T-helper 1 cell treated with Interleukin-12 subunit alpha and Interleukin-12 subunit beta and Interleukin-4 antibody, amounts not matched to agents 30 μg/mL and 1 μg/mL, for 36 hours (primary cell): ENCODE measurements around the gene C11orf52.
A peak's percentile ranks its signal among the peaks of the same experiment; 100 is the strongest.

Experiments
- H3K27ac Mint-ChIP-seq: one replicate; pipeline ENCODE4 v1.8.0; 2021; ENCODE audit warnings: mild to moderate bottlenecking, mixed read lengths
- H3K27me3 Mint-ChIP-seq: one replicate; pipeline ENCODE4 v1.8.0; 2021; ENCODE audit warnings: low read depth, mixed read lengths
- H3K36me3 Mint-ChIP-seq: one replicate; pipeline ENCODE4 v1.8.0; 2021; ENCODE audit warnings: low read depth, mixed read lengths
- H3K4me1 Mint-ChIP-seq: one replicate; pipeline ENCODE4 v1.8.0; 2021; ENCODE audit warnings: low read depth, mixed read lengths
- H3K4me3 Mint-ChIP-seq: one replicate; pipeline ENCODE4 v1.8.0; 2021; ENCODE audit warnings: mild to moderate bottlenecking, moderate library complexity, mixed read lengths
- H3K9me3 Mint-ChIP-seq: one replicate; pipeline ENCODE4 v1.8.0; 2021; ENCODE audit warnings: mixed read lengths

Gene C11orf52

DNA sequence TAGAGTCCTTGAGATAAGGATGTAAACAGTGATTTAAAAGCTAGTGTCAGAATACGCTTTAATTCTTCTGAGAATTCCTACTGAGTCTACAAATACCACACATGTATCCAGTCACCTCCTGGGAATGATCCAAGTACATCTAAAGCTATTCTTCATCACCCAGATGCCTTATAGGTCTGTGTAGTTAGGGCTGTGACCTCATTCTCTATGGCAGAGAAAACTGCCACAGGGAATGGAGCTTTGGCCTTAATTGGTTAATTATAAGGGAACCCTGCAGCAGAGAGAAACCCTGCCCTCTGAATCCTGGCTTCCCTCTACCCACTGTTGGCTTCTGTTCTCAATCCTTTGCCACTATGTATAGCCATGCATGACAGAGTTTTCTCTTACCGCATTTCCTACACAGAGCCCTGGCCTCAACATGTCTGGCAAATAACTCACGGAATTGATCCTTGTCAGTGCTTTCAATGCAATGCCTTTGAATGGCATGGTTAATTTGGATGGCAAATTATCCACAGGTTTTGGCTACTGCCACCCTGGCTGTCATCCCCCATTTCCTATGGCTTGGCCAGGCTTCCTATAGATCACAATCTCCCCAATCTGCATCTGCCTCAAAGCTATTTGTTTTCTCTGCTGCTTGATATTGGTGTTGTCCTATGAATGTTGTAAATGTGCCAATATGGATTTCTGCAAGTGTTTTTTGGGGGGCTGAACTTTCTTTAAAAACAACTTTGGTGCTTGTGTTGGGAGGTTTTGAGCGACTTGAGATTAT lies 21.3 kb downstream of the C11orf52 start:
- Mint-ChIP-seq H3K27ac (no peak overlapping the region), H3K4me3 (no peak overlapping the region), H3K27me3 (no peaks in the 10 kb centered on the region), H3K9me3 (no peaks in the 10 kb centered on the region), H3K4me1 (peaks cover 47% of the 10 kb centered on the region), H3K36me3 (peaks cover 4% of the 10 kb centered on the region)

DNA sequence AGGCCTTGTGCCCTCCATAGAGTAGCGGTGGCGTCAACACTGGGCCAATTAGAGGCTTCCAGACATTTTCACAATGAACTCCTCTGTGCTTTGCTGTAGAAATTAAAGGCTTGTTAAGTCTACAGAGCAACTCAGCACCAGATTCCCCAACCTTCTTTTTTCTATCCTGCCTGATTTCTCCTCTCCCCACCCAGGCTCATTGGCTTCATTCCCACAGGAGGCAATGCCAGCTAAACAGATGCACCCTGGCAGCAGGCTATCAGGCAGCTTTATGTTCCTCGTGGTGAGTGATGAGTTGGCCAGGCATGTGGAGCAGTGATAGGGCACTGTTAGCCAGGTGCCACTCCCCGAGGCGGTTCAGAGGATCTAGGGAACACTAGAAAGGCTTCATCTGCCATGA lies 23.2 kb downstream of the C11orf52 start:
- Mint-ChIP-seq H3K4me1 (peaks cover 34% of the 10 kb centered on the region), H3K27ac (no peak overlapping the region), H3K4me3 (no peak overlapping the region), H3K36me3 (peaks cover 5% of the 10 kb centered on the region), H3K9me3 (no peaks in the 10 kb centered on the region), H3K27me3 (no peaks in the 10 kb centered on the region)

DNA sequence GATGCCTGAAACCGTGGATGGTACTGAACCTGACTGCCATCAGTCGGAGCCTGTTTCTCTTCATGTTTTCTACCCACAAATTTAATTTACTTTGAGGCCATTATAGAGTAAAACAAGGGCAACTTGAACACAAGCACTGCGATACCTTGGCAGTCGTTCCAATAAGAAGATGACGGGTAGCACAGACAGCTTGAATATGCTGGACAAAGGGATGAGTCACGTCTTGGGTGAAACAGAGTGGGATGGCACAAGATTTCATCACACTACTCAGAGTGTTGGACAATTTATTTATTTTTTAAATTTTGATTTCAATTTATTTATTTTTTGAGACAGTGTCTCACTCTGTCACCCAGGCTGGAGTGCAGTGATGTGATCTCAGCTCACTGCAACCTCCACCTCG lies 24.1 kb downstream of the C11orf52 start:
- H3K27ac Mint-ChIP-seq = no peak overlapping the region
- no peak overlapping the region for H3K4me3 Mint-ChIP-seq
- peaks cover 5% of the 10 kb centered on the region for H3K36me3 Mint-ChIP-seq
- H3K27me3 Mint-ChIP-seq = no peaks in the 10 kb centered on the region
- no peaks in the 10 kb centered on the region for H3K9me3 Mint-ChIP-seq
- peaks cover 29% of the 10 kb centered on the region for H3K4me1 Mint-ChIP-seq

- no peak overlapping the region for H3K4me3 Mint-ChIP-seq
- peak overlapping the region; percentile 79 for H3K27ac Mint-ChIP-seq
- peaks cover 5% of the 10 kb centered on the region for H3K36me3 Mint-ChIP-seq
- H3K9me3 Mint-ChIP-seq = no peaks in the 10 kb centered on the region
- H3K27me3 Mint-ChIP-seq = no peaks in the 10 kb centered on the region
- peaks cover 17% of the 10 kb centered on the region for H3K4me1 Mint-ChIP-seq
Observed at GRCh38 chr11:111944139-111944538, 25.4 kb downstream of the C11orf52 start.

DNA sequence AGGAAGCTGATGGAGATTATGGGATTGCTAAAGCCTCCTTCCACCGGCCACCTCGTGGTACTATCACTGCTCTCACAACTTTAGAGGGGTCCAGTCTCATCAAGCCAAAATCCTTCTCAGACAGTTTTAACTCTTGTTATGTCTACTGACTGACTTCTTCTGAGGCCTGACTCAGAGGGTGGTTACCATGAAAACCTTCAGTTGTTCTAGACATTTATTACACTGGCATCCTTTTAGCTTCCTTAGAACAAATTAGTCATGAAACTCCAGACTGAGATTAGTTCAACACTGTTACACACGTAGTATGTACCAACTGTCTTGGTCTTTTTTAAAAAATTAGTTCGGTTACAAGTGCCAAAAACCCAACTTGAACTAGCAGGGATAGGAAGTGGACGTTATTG lies 25.9 kb downstream of the C11orf52 start:
- Mint-ChIP-seq H3K4me3 (no peak overlapping the region), H3K27me3 (no peaks in the 10 kb centered on the region), H3K27ac (peak overlapping the region; percentile 79), H3K9me3 (no peaks in the 10 kb centered on the region), H3K4me1 (peaks cover 20% of the 10 kb centered on the region), H3K36me3 (peaks cover 5% of the 10 kb centered on the region)

DNA sequence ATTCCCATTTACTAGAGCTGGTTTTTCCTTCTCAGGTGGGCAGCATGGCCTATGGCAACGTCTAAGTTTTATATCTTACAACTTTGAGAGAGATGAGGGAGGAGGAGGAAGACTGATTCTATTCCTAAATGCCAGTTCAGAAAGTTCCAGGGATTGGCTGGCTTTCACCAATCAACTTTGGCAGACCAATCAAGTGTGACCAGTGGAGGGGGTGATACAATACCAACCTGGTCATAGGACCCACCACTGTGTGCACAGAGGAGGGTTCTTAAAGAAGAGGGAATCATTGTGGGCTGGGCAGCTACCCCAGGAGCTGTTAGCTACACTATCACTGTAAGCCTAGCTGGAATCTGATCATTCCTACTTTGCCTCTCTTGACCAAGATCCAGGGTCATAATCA lies 26.5 kb downstream of the C11orf52 start:
- peaks cover 5% of the 10 kb centered on the region for H3K36me3 Mint-ChIP-seq
- H3K27ac Mint-ChIP-seq = peak overlapping the region; percentile 79
- no peaks in the 10 kb centered on the region for H3K9me3 Mint-ChIP-seq
- no peaks in the 10 kb centered on the region for H3K27me3 Mint-ChIP-seq
- H3K4me3 Mint-ChIP-seq = no peak overlapping the region
- peaks cover 23% of the 10 kb centered on the region for H3K4me1 Mint-ChIP-seq

DNA sequence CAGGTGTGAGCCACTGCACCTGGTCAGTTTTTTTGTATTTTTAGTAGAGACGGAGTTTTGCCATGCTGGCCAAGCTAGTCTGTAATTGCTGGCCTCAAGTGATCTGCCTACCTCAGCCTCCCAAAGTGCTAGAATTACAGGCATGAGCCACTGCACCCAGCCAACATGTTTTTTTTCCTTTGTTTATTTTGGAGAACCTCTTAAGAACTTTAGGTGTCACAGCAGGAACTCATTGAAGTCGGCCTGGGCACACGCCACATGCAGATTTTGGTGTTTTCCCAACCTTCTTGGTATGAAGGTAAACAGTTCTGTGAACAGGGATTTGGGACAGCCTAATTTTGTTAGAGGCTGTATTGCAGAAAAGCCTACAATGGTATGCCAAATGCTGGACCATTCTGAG lies 27.8 kb downstream of the C11orf52 start:
- H3K27me3 Mint-ChIP-seq = no peaks in the 10 kb centered on the region
- H3K9me3 Mint-ChIP-seq = no peaks in the 10 kb centered on the region
- H3K36me3 Mint-ChIP-seq = peaks cover 5% of the 10 kb centered on the region
- no peak overlapping the region for H3K27ac Mint-ChIP-seq
- H3K4me3 Mint-ChIP-seq = no peak overlapping the region
- peaks cover 21% of the 10 kb centered on the region for H3K4me1 Mint-ChIP-seq

- H3K4me3 Mint-ChIP-seq = no peak overlapping the region
- peaks cover 21% of the 10 kb centered on the region for H3K4me1 Mint-ChIP-seq
- H3K27me3 Mint-ChIP-seq = no peaks in the 10 kb centered on the region
- H3K27ac Mint-ChIP-seq = no peak overlapping the region
- H3K36me3 Mint-ChIP-seq = peaks cover 6% of the 10 kb centered on the region
- no peaks in the 10 kb centered on the region for H3K9me3 Mint-ChIP-seq
Observed at GRCh38 chr11:111947143-111947542, 28.4 kb downstream of the C11orf52 start.

DNA sequence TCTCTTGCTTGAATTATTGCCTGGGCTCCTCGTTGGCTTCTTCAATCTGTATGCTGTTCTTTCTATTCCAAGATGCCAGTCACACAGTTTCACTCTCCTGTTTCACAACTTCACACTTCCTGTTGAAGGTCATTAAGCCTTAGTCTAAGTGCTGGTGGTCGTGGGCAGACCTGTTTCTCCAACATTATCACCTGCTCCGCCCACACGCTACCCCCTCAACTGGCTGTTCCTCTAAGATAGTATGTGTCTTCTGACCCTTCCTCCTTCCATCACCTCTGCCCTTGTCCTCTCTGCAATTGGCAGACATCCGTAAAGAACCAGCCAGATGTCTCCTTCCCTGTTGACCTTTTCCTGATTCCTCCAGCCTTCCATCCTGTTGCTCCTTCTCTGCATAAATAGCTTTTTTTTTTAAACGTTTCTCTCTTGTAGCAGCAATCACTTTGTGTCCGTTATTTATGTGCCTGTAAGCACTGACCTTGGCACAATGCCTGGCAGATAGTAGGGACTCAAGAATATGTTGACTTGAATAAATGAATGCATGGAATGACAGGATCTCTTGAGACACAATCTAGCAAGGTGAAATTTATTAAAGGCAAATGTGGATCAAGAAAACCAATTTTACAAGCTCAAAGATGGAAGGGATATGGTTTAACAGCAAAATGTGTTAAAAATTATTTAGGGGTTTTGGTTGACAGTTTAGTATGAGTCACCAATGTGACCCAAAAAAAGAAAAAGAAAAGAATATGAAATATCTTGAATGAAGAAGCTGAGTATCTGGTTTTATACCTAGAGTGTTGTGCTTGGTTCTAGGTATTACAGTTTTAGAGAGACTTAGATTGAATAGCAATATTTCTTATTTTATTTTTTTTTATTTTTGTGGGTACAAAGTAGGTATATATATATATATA lies 31.1 kb downstream of the C11orf52 start:
- Mint-ChIP-seq H3K27ac (no peak overlapping the region), H3K4me3 (no peak overlapping the region), H3K36me3 (peaks cover 5% of the 10 kb centered on the region), H3K27me3 (no peaks in the 10 kb centered on the region), H3K9me3 (no peaks in the 10 kb centered on the region), H3K4me1 (peaks cover 13% of the 10 kb centered on the region)

DNA sequence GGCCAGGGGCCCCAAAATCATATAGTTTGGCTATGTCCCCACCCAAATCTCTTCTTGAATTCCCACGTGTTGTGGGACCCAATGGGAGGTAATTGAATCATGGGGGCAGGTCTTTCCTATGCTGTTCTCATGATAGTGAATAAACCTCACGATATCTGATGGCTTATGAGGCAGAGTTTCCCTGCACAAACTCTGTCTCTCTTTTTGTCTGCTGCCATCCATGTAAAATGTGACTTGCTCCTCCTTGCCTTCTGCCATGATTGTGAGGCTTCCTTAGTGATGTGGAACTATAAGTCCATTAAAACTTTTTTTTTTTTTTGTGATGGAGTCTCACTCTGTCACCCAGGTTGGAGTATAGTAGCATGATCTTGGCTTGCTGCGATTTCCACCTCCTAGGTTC lies 32.9 kb downstream of the C11orf52 start:
- Mint-ChIP-seq H3K27ac (no peak overlapping the region), H3K4me1 (peaks cover 8% of the 10 kb centered on the region), H3K36me3 (peaks cover 2% of the 10 kb centered on the region), H3K27me3 (no peaks in the 10 kb centered on the region), H3K9me3 (no peaks in the 10 kb centered on the region), H3K4me3 (no peak overlapping the region)

DNA sequence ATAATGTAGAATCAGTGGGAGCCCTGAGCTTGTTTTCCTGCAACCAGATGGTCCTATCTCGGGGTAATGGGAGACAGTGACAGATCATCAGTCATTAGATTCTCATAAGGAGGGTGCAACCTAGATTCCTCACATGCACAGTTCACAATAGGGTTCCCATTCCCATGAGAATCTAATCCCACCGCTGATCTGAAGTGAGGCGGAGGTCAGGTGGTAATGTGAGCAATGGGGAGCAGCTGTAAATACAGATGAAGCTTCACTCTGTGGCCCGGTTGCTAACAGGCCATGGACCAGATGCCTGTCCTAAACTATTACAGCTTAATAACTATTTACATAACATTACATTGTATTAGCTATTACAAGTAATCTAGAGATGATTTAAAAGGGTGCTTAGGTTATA lies 35.4 kb downstream of the C11orf52 start:
- H3K36me3 Mint-ChIP-seq = peaks cover 2% of the 10 kb centered on the region
- no peaks in the 10 kb centered on the region for H3K9me3 Mint-ChIP-seq
- H3K27me3 Mint-ChIP-seq = no peaks in the 10 kb centered on the region
- H3K27ac Mint-ChIP-seq = no peak overlapping the region
- no peak overlapping the region for H3K4me3 Mint-ChIP-seq
- peaks cover 8% of the 10 kb centered on the region for H3K4me1 Mint-ChIP-seq

DNA sequence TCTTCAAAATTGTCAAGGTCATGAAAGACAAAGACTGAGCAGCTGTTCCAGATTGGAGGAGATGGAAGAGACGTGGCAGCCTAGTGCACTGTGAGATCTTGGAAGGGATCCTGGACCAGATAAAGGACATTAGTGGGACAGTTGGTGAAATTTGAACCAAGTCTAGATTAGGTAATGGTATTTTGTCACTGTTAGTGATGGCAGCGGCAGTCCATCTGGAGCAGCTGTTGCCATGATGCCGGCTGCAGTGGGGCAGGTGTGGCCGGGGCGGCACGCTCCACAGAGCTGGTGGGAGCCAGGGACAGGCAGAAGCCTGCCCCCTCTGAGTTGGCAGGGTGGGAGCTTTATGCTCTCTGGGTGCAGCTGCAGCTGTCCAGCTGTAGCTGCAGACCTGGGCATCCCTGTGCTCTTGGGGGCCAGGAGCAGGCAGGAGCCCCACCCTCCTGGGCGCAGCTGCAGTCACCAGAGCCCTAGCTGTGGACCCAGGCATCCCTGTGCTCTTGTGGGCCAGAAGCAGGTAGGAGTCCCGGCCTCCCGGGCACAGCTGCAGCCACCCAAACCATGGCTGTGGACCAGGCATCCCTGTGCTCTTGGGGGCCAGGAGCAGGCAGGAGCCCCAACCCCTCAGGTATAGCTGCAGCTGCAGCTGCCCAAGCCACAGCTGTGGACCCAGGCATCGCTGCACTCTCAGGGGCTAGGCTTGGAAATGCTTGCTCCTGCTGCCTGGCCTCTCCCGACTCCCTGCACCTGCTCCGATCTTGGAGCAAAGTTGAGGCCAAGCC lies 39.1 kb downstream of the C11orf52 start:
- H3K4me1 Mint-ChIP-seq = no peaks in the 10 kb centered on the region
- H3K36me3 Mint-ChIP-seq = no peaks in the 10 kb centered on the region
- H3K4me3 Mint-ChIP-seq = no peak overlapping the region
- H3K9me3 Mint-ChIP-seq = no peaks in the 10 kb centered on the region
- no peaks in the 10 kb centered on the region for H3K27me3 Mint-ChIP-seq
- H3K27ac Mint-ChIP-seq = no peak overlapping the region

- H3K4me1 Mint-ChIP-seq = no peaks in the 10 kb centered on the region
- H3K27ac Mint-ChIP-seq = no peak overlapping the region
- H3K4me3 Mint-ChIP-seq = no peak overlapping the region
- H3K36me3 Mint-ChIP-seq = no peaks in the 10 kb centered on the region
- H3K27me3 Mint-ChIP-seq = no peaks in the 10 kb centered on the region
- no peaks in the 10 kb centered on the region for H3K9me3 Mint-ChIP-seq
Observed at GRCh38 chr11:111960916-111961315, 42.2 kb downstream of the C11orf52 start.

DNA sequence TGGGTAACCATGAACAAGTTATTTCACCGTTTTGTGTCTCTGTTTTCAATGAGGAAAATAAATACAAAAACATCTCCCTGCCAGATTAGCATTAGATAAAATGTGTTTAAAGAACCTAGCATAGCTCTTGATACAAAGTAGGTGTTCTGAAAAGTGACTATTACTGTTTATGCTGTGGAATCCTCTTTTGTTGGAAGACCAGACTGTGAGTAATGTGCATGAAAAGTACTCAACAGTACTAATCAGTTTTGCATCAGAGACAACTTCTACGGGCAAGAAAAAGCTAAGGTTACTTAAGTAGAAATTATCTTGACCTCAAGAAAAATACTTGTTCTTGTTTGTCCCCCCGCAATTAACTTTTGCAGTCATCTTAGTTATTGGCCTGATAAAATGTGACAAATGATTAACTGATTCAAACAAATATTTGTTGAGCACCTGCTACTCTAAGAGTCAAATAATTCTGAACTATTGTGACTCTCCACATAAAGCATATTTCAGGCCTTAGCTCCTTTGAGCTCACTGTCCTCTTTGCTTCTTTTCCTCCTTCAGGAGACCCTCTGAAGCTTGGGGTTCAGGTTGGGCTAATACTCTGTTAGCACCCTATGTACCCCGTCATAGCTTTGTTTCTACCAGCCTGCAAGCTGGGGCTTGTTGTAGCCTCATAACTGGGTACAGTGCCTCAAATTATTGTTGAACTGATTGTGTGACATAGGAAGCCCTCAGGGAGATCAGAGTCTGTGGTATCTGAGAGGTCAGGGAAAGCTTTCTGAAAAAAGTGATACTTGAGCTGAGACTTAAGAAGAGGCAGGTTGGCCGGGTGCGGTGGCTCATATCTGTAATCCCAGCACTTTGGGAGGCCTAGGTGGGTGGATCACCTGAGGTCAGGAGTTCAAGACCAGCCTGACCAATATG lies 42.9 kb downstream of the C11orf52 start:
- Mint-ChIP-seq H3K27ac (no peak overlapping the region), H3K4me1 (no peaks in the 10 kb centered on the region), H3K9me3 (no peaks in the 10 kb centered on the region), H3K27me3 (no peaks in the 10 kb centered on the region), H3K36me3 (no peaks in the 10 kb centered on the region), H3K4me3 (no peak overlapping the region)
